Testis (tissue), 2 donors: ENCODE measurements around the gene TYRP1.

Experiments used
- CTCF ChIP-seq, 3 experiments: fragments of 450-650 bp in 2 of 3; fragments of 200-600 bp in 1 of 3; sonication (generic) in 1 of 3; IDR thresholded peaks; one replicate each; pipeline ENCODE4 v1.5.1; 2016 to 2019; ENCODE audit warnings: antibody characterized with exemption in 3 of 3, mild to moderate bottlenecking in 2 of 3, moderate library complexity in 1 of 3
- POLR2A ChIP-seq: fragments of 450-650 bp; IDR thresholded peaks from one replicate; pipeline ENCODE4 v1.6.1; 2017; ENCODE audit warnings: antibody characterized with exemption, mild to moderate bottlenecking, moderate library complexity

- TF ChIP-seq CTCF (IDR thresholded peaks at IDR 0.05) (no peak), POLR2A (no peak)
These were observed 33.6 kb downstream of the TYRP1 start for GRCh38 chr9:12726795-12727194.
